ENCODE results near the gene RAC3. TPM values are rescaled to one million over a fixed set of nuclear protein-coding genes. Genes with fewer than 3 reads are reported as not detected.

RAC3 gene
- total RNA-seq, 1 donor from 2014 or later, result 18.4 TPM

DNA sequence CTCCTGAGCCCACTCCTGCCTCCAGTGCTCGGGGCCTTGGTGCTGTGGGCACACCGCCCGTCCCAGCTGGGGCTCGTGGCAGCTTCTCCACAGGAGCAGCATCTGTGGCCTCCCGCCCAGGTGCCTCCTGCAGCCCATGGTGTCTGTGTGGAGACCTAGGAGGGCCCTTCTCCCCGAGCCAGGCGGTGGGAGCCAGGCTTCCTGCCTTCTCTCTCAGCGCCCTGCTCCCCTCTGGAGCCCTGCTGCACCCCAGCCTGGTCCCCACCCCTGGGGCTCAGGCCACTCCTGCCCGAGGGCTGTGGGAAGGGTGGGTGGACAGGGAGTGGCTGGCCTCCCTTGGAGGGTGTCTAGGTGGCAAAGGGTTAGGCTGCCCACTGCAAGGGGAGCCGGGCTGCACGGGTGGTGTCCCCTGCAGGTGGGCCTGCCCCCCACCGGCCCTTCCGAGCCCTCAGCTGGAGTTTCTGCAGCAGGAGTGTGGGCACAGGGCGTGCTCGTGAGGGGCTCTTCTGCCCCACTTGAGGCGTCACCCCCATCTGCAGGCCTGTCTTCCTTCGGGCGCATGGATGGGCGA, 19.8 kb upstream of the RAC3 start:
- Mint-ChIP-seq H3K27ac (no peak overlapping the region), H3K36me3 (ENCODE audit: low read depth) (no peaks in the 10 kb centered on the region), H3K4me3 (ENCODE audit: low read depth) (no peak overlapping the region), H3K27me3 (ENCODE audit: low read depth) (no peaks in the 10 kb centered on the region), H3K9me3 (no peaks in the 10 kb centered on the region), H3K4me1 (ENCODE audit: low read depth) (no peaks in the 10 kb centered on the region)
- DNase-seq (ENCODE audit: low spot score), result no peak
- intact Hi-C loops (cut with micrococcal nuclease), result no loop called here

DNA sequence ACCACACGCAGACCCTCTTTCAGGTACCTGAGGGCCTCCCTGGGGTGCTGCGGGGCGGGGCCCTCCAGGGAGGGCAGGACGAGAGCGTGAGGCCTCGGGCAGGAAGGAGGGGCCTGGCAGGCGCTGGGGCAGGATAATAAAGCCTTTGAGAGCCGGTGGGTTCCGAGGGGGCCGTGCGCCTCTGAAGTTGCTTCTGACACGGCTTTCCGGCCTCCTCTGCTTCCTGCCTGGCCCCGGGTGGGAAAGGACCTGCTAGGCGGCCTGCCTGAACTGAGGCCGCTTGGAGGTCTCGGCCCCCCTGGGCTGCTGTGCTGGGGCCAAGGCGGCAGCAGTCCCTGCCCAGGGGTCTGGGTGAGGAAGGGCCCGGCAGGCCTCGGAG, 19.2 kb upstream of the RAC3 start:
- no peak overlapping the region for H3K27ac Mint-ChIP-seq
- DNase-seq (ENCODE audit: low spot score), result no peak
- no peaks in the 10 kb centered on the region for H3K4me1 Mint-ChIP-seq (ENCODE audit: low read depth)
- intact Hi-C loops (cut with micrococcal nuclease), result no loop called here
- H3K36me3 Mint-ChIP-seq (ENCODE audit: low read depth), result no peaks in the 10 kb centered on the region
- H3K27me3 Mint-ChIP-seq (ENCODE audit: low read depth), result no peaks in the 10 kb centered on the region
- no peaks in the 10 kb centered on the region for H3K9me3 Mint-ChIP-seq
- H3K4me3 Mint-ChIP-seq (ENCODE audit: low read depth), result no peak overlapping the region

DNA sequence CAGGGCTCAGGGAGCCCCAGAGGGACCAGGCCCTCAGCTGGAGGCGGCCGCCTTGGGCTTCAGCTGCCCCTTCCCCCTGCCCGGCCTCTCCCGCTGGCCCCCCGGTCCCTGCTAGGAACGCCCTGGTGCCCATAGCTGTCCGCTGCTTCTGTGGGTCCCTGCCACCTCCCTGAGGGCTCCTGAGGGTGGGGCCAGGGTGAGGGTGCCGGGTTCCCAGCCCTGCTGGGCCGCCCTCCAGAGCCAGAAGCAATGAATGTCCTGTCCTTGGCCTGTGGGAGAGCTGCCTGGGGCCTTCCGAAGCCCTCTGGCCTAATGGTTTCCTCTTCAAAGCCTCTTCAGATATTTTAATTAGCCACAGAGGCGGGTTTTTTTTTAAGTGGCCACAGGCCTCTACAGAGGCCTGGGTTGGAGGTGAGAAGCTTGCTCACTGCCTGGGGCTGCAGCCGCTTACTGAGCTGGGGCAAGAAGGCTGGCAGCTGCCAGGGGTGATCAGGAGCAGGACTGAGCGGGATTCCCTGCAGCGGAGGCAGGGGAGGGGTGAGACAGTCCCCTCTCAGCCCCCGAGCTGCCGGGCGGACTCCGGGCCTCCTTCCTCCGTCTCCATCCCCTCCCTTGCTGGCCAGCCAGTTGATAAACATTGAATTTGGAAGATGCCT, 18.7 kb upstream of the RAC3 start:
- no peaks in the 10 kb centered on the region for H3K36me3 Mint-ChIP-seq (ENCODE audit: low read depth)
- no peaks in the 10 kb centered on the region for H3K9me3 Mint-ChIP-seq
- no peak for DNase-seq (ENCODE audit: low spot score)
- H3K4me3 Mint-ChIP-seq (ENCODE audit: low read depth), result no peak overlapping the region
- intact Hi-C loops (cut with micrococcal nuclease), result no loop called here
- no peaks in the 10 kb centered on the region for H3K4me1 Mint-ChIP-seq (ENCODE audit: low read depth)
- no peaks in the 10 kb centered on the region for H3K27me3 Mint-ChIP-seq (ENCODE audit: low read depth)
- H3K27ac Mint-ChIP-seq, result no peak overlapping the region

DNA sequence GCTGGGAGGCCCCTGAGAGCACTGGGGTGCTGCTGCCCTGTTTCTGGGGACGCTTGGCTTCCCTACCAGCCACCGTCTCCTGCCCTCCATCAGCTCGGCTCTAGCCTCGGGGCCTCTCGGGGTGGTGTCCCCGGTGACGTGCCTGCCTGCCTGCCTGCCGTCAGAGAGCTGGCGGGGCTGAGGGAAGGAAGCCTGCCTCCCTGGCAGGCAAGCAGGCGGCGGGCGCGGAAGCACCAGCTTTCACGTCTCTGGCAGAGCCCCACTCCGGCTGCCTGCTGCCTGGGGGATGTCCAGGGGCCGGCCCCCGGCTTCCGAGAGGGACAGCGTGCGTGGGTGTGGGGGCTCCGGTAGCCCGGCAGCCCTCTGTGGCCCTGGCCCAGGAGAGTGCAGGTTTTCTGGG, 18.1 kb upstream of the RAC3 start:
- no peak overlapping the region for H3K4me3 Mint-ChIP-seq (ENCODE audit: low read depth)
- H3K27me3 Mint-ChIP-seq (ENCODE audit: low read depth), result no peaks in the 10 kb centered on the region
- no peak for DNase-seq (ENCODE audit: low spot score)
- peaks cover 1% of the 10 kb centered on the region for H3K36me3 Mint-ChIP-seq (ENCODE audit: low read depth)
- H3K4me1 Mint-ChIP-seq (ENCODE audit: low read depth), result no peaks in the 10 kb centered on the region
- H3K27ac Mint-ChIP-seq, result no peak overlapping the region
- no peaks in the 10 kb centered on the region for H3K9me3 Mint-ChIP-seq
- intact Hi-C loops (cut with micrococcal nuclease), result no loop called here

DNA sequence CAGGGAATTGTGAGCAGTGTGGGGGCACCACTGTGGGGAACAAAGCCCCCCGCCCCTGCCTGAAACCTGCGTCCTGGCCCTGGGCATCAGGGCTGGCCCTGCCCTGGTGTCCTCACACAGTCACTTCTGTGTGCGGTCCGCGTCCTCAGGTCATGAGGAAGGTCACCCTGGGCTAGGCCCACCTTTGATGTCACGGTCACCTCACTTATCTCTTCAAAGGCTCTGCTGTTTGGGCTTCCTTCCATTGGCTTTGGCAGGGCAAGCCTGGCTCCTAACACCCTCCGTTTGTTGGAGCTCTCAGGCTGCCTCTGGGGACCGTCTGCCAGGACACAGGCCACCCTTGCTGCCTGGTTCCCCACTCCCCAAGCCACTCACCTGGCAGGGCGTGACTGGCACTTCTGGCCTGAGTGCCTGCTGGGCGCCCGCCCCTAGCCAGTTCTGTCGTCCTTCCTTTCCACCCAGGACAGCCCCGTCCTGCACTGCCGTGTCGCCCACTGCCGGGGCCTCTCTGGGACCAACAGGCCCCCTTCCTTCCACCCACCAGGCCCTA, 17.6 kb upstream of the RAC3 start:
- intact Hi-C loops (cut with micrococcal nuclease), result no loop called here
- Mint-ChIP-seq H3K9me3 (no peaks in the 10 kb centered on the region), H3K27me3 (ENCODE audit: low read depth) (no peaks in the 10 kb centered on the region), H3K27ac (no peak overlapping the region), H3K4me3 (ENCODE audit: low read depth) (no peak overlapping the region), H3K4me1 (ENCODE audit: low read depth) (no peaks in the 10 kb centered on the region), H3K36me3 (ENCODE audit: low read depth) (peaks cover 6% of the 10 kb centered on the region)
- DNase-seq (ENCODE audit: low spot score), result no peak

DNA sequence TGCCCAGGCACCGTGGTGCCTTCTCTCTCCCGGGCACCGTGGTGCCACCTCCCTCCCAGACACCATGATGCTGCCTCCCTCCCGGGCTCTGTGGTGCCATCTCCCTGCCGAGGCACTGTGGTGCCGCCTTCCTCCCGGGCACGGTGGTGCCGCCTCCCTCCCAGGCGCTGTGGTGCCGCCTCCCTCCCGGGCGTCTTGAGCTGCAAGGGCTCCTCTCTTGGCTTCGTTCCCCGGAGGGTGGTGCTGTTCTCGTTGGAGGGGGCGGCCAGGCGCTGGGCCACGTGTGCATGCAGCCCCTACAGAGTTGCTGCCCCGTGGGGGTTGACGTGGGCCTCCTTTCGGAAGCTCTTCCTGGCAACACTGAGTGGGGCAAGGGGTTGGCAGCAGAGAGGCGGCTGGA, 17.0 kb upstream of the RAC3 start:
- intact Hi-C loops (cut with micrococcal nuclease), result no loop called here
- Mint-ChIP-seq H3K36me3 (ENCODE audit: low read depth) (peaks cover 7% of the 10 kb centered on the region), H3K4me1 (ENCODE audit: low read depth) (no peaks in the 10 kb centered on the region), H3K9me3 (no peaks in the 10 kb centered on the region), H3K4me3 (ENCODE audit: low read depth) (no peak overlapping the region), H3K27ac (no peak overlapping the region), H3K27me3 (ENCODE audit: low read depth) (no peaks in the 10 kb centered on the region)
- DNase-seq (ENCODE audit: low spot score), result no peak

DNA sequence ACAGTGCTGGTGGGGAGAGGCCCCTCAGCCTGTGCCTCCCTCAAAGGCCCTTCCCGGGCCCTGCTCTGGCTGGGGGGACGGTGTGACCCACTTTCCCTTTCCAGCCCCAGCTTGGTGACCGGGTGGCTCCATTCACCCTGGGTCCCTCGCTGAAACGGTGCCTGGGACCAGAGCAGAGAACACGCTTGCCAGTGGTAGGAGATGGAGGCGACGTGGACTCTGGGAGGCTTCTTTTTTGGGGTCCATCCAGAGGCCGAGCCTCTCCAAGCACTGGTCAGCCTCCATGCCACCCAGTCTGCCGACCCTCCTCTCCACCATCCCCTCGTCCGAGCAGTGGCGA, 16.5 kb upstream of the RAC3 start:
- Mint-ChIP-seq H3K9me3 (no peaks in the 10 kb centered on the region), H3K36me3 (ENCODE audit: low read depth) (peaks cover 7% of the 10 kb centered on the region), H3K27ac (no peak overlapping the region), H3K27me3 (ENCODE audit: low read depth) (no peaks in the 10 kb centered on the region), H3K4me1 (ENCODE audit: low read depth) (no peaks in the 10 kb centered on the region), H3K4me3 (ENCODE audit: low read depth) (no peak overlapping the region)
- intact Hi-C loops (cut with micrococcal nuclease), result no loop called here
- DNase-seq (ENCODE audit: low spot score), result no peak

DNA sequence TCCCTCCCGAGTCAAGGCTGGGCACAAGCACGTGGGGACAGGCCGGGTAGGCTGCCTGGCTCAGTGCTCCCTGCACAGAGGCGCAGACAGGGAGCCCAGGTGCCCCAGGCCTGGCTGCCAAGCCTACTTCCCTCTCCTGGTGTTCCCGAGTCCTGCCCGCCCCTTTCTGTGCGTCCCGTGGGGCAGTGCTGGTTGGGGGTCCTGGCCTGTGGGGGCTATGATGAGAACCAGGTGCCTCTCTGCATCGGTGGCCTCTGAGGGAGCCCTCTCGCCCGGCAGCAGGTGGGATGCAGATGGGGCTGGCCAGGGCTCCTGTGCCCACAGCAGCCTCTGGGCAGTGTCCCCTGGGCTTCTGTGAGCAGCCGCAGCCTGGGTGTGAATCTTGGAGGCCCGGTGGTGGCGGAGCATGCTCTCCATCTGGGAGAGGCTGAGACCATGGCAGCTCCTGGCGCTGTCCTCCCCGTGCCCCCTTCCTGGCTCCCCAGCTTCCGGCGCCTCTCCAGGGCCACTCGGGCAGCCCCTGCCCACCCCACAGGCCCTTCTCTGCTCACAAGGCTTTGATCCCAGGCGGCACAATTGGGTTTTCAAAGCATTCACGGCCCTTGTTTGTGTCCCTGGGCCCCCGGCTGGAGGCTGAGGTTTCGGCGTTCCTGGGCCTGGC, 16.0 kb upstream of the RAC3 start:
- no peak overlapping the region for H3K4me3 Mint-ChIP-seq (ENCODE audit: low read depth)
- intact Hi-C loops (cut with micrococcal nuclease), result no loop called here
- H3K27ac Mint-ChIP-seq, result no peak overlapping the region
- DNase-seq (ENCODE audit: low spot score), result no peak
- no peaks in the 10 kb centered on the region for H3K27me3 Mint-ChIP-seq (ENCODE audit: low read depth)
- peaks cover 7% of the 10 kb centered on the region for H3K36me3 Mint-ChIP-seq (ENCODE audit: low read depth)
- H3K4me1 Mint-ChIP-seq (ENCODE audit: low read depth), result no peaks in the 10 kb centered on the region
- no peaks in the 10 kb centered on the region for H3K9me3 Mint-ChIP-seq

DNA sequence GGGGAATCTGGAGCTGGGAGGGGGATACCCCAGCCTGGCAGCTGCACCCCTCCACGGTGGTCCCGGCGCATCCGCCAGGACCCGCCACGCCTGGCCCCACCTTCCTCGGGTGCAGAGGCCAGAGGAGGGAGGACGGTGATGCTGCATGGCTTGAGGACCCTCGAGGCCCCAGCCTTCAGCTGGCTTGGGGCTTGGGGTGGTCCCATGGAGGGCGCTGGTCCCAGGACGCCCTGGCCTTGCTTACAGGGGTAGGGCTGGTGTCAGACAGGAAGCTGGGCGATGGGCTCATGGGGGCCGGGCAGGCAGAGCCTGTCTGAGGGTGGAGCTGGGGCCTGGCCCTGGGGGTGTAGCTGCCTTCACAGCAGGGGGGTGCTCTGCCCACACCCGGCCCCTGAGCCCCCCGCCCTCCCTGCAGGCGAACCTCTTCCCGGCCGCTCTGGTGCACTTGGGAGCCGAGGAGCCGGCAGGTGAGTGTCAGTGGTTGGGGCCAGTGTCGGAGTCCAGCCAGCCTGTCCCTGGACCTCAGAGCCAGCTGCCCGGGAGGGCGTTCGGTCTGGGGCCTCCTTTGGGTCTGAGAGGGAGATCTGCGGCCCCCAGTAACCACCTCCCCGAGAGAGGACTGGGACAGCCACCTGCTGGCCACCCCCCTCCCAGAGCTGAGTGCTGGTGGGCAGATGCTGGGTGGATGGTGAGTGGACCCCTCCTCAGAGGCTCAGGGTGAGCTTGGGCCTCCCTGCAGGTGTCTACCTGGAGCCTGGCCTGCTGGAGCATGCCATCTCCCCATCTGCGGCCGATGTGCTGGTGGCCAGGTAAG, 15.2 kb upstream of the RAC3 start:
- H3K27ac Mint-ChIP-seq, result no peak overlapping the region
- H3K4me1 Mint-ChIP-seq (ENCODE audit: low read depth), result peaks cover under 1% of the 10 kb centered on the region
- intact Hi-C loops (cut with micrococcal nuclease), result no loop called here
- no peak for DNase-seq (ENCODE audit: low spot score)
- no peaks in the 10 kb centered on the region for H3K9me3 Mint-ChIP-seq
- H3K36me3 Mint-ChIP-seq (ENCODE audit: low read depth), result peaks cover 7% of the 10 kb centered on the region
- H3K4me3 Mint-ChIP-seq (ENCODE audit: low read depth), result no peak overlapping the region
- H3K27me3 Mint-ChIP-seq (ENCODE audit: low read depth), result no peaks in the 10 kb centered on the region

DNA sequence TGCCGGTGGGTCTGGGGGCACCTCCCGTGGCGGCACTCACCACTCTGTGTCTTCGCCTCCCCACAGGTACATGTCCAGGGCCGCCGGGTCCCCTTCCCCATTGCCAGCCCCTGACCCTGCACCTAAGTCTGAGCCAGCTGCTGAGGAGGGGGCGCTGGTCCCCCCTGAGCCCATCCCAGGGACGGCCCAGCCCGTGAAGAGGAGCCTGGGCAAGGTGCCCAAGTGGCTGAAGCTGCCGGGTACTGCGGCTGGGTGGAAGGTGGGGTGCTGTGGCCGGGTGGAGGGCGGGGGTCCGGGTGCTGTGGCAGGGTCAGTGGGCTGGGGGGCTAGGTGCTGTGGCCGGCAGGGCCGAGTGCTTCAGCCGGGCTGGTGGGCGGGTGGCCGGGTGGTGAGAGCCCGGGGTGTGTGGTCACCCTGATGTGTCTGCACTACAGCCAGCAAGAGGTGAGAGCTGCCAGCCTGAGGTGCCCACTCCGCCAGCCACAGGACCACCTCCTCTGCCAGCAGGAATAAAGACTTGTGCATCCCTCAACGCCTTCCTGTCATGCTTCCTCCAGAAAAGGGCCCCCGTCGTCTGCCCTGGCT, 14.5 kb upstream of the RAC3 start:
- Mint-ChIP-seq H3K4me3 (ENCODE audit: low read depth) (no peak overlapping the region), H3K4me1 (ENCODE audit: low read depth) (peaks cover 7% of the 10 kb centered on the region), H3K9me3 (no peaks in the 10 kb centered on the region), H3K27ac (no peak overlapping the region), H3K27me3 (ENCODE audit: low read depth) (no peaks in the 10 kb centered on the region), H3K36me3 (ENCODE audit: low read depth) (peaks cover 7% of the 10 kb centered on the region)
- intact Hi-C loops (cut with micrococcal nuclease), result no loop called here
- no peak for DNase-seq (ENCODE audit: low spot score)

DNA sequence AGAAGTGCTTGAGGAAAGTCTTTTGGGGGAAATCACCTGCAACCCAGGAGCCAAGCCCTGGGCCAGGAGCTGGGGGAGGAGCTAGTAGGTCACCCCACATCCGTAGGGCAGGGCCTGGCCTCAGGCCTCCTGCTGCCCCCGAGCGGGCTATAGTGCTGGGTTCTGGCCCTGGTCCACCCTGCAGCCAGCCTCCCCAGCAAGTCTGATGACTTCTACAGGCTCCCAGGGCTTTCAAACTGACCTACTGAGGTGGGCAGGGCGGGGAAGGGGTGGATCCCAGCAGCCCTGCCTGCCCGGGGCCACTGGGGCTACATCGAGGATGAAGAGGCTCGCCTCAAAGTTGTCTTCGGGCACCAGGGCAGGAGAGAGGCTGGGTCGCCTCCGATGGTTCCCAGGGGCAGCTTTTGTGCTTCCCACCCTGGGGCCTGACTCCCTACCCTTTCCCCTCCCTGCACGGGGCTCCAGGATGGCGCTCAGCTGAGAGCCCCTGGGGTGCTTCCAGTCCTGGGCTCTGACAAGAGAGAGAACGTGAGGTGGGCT, 13.8 kb upstream of the RAC3 start:
- Mint-ChIP-seq H3K36me3 (ENCODE audit: low read depth) (peaks cover 7% of the 10 kb centered on the region), H3K27me3 (ENCODE audit: low read depth) (no peaks in the 10 kb centered on the region), H3K4me1 (ENCODE audit: low read depth) (peaks cover 7% of the 10 kb centered on the region), H3K27ac (no peak overlapping the region), H3K9me3 (no peaks in the 10 kb centered on the region), H3K4me3 (ENCODE audit: low read depth) (no peak overlapping the region)
- intact Hi-C loops (cut with micrococcal nuclease), result no loop called here
- no peak for DNase-seq (ENCODE audit: low spot score)

DNA sequence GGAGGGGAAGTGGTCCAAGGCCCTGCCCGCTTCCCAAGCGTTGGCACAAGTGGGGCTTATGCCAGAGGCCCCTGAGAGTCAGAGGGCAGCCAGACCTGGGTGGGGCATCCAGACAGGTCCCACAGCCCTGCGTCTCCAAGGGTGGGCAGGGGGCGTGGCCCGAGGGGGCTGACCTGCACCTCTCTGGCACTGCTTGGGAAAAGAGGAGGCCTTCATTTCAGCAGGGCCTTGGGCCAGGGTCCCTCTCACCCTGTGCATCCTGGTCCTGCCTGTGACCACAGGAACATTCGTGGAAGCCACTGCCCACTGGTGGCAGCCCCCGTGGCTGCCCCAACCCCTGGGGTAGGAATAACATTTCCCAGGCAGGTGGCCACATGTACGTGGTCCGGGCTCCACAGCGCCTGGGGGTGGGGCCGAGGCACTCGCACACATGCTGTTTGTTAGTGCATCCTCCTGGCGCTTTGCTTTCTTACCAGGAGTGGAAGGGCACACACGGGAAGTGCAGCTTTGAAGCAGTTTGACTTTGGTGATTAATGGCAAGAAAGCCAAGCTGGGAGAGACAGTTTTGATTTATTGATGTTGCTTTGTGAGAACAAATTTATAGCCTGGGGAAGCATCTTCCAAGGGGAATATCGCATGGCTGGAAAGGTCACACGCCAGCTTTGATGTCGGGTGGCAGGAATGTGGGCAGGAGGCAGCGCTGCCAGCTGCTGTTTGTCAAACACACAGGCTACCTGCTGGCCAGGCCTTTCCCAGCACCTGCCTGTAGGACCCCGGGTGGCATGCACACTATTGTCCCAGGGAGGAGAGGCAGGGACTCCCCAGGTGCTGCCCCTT, 13.1 kb upstream of the RAC3 start:
- DNase-seq (ENCODE audit: low spot score), result no peak
- intact Hi-C loops (cut with micrococcal nuclease), result no loop called here
- H3K9me3 Mint-ChIP-seq, result no peaks in the 10 kb centered on the region
- no peak overlapping the region for H3K27ac Mint-ChIP-seq
- peaks cover 7% of the 10 kb centered on the region for H3K36me3 Mint-ChIP-seq (ENCODE audit: low read depth)
- peaks cover 7% of the 10 kb centered on the region for H3K4me1 Mint-ChIP-seq (ENCODE audit: low read depth)
- no peak overlapping the region for H3K4me3 Mint-ChIP-seq (ENCODE audit: low read depth)
- no peaks in the 10 kb centered on the region for H3K27me3 Mint-ChIP-seq (ENCODE audit: low read depth)

Measured in activated T-helper 2 cell treated with anti-CD3 and anti-CD28 coated beads, Interferon-gamma antibody, Interleukin-2, Interleukin-4, amounts not matched to agents 10 μg/mL and 5 μg/mL and 100 μg/mL, durations not matched to agents 14 hours and 24 hours and 36 hours (primary cell).